DOHH2 (cell line): ENCODE results near the gene PSMB2.

Source experiments
- EZH2phosphoT487 ChIP-seq: fragments of 200-600 bp; sonication (generic); IDR thresholded peaks from 2 replicates; pipeline ENCODE4 v1.6.1; 2017; ENCODE audit warnings: borderline replicate concordance, mild to moderate bottlenecking, antibody characterized with exemption, low read length, moderate library complexity, mixed read lengths
- TF ChIP-seq, protein P1 (sequence below): fragments of 200-600 bp; sonication (generic); IDR thresholded peaks from one replicate; pipeline ENCODE4 v1.5.1; 2014; ENCODE audit warnings: antibody characterized with exemption, mild to moderate bottlenecking, low read depth, low read length; ENCODE audit not compliant: poor library complexity, severe bottlenecking

DNA sequence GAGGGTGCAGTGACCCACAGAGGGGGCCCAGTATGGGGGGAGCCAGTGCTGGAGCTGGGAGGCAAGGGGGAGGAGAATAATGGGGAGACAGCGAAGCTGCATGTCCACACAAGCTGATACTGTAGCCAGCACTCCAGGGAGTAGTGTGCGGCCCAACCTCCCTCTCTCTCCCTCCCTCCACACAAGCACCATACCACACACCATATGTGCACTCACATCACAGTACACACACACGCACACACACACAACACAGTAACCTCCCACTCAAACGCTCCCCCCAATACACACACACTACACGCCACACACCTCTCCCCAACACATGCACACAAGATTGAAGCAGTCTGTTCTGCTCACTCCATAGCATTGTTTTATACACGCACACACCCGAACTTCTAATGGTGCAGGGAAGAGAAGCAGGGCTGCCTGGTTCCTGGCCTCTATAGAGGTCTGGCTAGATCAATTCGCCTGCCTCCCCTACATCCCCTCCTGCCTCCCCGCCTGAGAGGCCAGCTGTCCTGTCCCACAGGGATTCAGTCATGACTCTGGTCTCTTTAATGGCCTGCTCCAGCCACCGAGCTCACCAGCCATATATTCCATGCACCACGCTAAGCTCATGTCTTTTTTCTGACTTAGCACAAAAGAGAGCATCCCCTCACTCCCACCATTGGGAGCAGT, 79.9 kb downstream of the PSMB2 start:
- TF ChIP-seq, protein P1, sequence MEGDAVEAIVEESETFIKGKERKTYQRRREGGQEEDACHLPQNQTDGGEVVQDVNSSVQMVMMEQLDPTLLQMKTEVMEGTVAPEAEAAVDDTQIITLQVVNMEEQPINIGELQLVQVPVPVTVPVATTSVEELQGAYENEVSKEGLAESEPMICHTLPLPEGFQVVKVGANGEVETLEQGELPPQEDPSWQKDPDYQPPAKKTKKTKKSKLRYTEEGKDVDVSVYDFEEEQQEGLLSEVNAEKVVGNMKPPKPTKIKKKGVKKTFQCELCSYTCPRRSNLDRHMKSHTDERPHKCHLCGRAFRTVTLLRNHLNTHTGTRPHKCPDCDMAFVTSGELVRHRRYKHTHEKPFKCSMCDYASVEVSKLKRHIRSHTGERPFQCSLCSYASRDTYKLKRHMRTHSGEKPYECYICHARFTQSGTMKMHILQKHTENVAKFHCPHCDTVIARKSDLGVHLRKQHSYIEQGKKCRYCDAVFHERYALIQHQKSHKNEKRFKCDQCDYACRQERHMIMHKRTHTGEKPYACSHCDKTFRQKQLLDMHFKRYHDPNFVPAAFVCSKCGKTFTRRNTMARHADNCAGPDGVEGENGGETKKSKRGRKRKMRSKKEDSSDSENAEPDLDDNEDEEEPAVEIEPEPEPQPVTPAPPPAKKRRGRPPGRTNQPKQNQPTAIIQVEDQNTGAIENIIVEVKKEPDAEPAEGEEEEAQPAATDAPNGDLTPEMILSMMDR = no peak
- no peak for TF ChIP-seq EZH2phosphoT487
